ENCODE measurements around the gene TBC1D8. TPM values are rescaled to one million over a fixed set of nuclear protein-coding genes. Genes with fewer than 3 reads are reported as not detected.
"Not testable (repeated sequence)": the region's sequence is repeated elsewhere in the genome, so short reads cannot be mapped to it uniquely, and the experiment has no call there.

The TBC1D8 gene
- total and polyA plus RNA-seq, 9 of the 15 experiments (the other 6 are each of a cell fraction or from before 2014, with no cell fraction given), result 0.36 to 1.3 (median 0.82) TPM

DNA sequence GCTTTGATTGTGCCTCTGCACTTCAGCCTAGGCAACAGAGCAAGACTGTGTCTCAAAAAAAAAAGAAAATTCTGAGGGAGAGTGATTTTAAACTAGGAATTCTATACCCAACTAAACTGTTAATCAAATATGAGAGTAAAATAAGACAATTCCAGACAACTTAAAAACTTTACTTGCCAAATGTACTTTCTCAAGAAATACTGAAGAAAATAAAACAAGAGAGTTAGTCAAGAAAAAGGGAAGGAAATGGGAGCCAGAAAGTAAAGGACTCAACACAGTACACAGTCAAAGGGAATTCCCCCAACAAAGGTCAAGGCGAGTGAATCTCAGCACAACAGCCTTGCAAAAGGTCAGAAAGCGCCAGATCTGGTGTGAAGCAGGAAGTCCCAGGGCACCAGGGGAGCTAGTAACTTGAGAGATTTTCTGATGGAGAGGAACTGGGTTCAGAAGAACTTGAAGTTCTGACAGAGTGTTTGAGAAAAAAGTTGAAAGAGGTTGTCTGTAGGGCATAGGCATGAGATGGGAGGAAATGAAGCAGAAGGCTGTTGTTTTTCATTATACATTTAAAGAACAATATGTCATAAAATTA is 22.6 kb upstream of the TBC1D8 start (continued):
- TF ChIP-seq, protein P1, sequence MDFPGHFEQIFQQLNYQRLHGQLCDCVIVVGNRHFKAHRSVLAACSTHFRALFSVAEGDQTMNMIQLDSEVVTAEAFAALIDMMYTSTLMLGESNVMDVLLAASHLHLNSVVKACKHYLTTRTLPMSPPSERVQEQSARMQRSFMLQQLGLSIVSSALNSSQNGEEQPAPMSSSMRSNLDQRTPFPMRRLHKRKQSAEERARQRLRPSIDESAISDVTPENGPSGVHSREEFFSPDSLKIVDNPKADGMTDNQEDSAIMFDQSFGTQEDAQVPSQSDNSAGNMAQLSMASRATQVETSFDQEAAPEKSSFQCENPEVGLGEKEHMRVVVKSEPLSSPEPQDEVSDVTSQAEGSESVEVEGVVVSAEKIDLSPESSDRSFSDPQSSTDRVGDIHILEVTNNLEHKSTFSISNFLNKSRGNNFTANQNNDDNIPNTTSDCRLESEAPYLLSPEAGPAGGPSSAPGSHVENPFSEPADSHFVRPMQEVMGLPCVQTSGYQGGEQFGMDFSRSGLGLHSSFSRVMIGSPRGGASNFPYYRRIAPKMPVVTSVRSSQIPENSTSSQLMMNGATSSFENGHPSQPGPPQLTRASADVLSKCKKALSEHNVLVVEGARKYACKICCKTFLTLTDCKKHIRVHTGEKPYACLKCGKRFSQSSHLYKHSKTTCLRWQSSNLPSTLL (IDR thresholded peaks at IDR 0.05), result no peak
- TF ChIP-seq FOXK2 (conservative IDR thresholded peaks at IDR 0.05 in 1 of 2, IDR thresholded peaks at IDR 0.05 in 1 of 2; ENCODE audit: low read depth in 2 of 2), result no peak

DNA sequence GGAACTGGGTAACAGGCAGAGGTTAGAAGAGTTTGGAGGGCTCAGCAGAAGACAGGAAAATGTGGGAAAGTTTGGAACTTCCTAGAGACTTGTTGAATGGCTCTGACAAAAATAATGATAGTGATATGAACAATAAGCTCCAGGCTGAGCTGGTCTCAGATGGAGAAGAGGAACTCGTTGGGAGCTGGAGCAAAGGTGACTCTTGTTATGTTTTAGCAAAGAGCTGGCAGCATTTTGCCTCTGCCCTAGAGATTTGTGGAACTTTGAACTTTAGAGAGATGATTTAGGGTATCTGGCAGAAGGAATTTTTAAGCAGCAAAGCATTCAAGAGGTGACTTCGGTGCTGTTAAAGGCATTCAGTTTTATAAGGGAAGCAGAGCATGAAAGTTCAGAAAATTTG is 18.6 kb upstream of the TBC1D8 start:
- H3K4me2 ChIP-seq (ENCODE audit: insufficient read depth, low read length); intact Hi-C loops (cut with micrococcal nuclease); H3K27ac ChIP-seq (ENCODE audit: extremely low read depth, low read depth, low read length); H3K9ac ChIP-seq (ENCODE audit: insufficient read depth in 1 of 2, low read depth in 2 of 2, low read length in 2 of 2); H2AFZ ChIP-seq (ENCODE audit: low read depth, low read length); FAIRE-seq; CTCF ChIA-PET (ENCODE audit: low intra/inter-chr PET ratio); H3K27me3 ChIP-seq (ENCODE audit: control insufficient read depth in 2 of 2, insufficient read depth in 2 of 2, low read length in 2 of 2); H3K4me1 ChIP-seq (replicated peaks in 1 of 2; ENCODE audit: control insufficient read depth in 2 of 2, insufficient read depth in 2 of 2, low read length in 2 of 2); H3K9me1 ChIP-seq (ENCODE audit: control insufficient read depth, insufficient read depth, low read length); H3K4me3 ChIP-seq; in situ Hi-C loops (cut with MboI); H3K36me3 ChIP-seq (ENCODE audit: control insufficient read depth, insufficient read depth, low read length); H4K20me1 ChIP-seq (replicated peaks; ENCODE audit: control insufficient read depth, insufficient read depth, low read length); H3K79me2 ChIP-seq (ENCODE audit: control insufficient read depth, insufficient read depth, low read length); H3K9me3 ChIP-seq (replicated peaks; ENCODE audit: control insufficient read depth, insufficient read depth, low read depth, low read length); ATAC-seq; DNase-seq (ENCODE audit: extremely low read depth in 1 of 4, low spot score in 3 of 4); BruUV-seq (replicated peaks): not testable (repeated sequence)
- 0% methylated on average over 2 of the region's 2 CpGs for WGBS (ENCODE audit: insufficient coverage, low coverage, missing lambda C conversion rate)
- POLR2A ChIA-PET, result interaction anchor here (1.0 to 1.3 kb wide), 2 partner anchors 9 to 168 kb away, joined by 3 to 4 read pairs; partner anchors contain the start of gene RPL31

Measured in K562 (cell line).